WTC11 (cell line): ENCODE measurements around the gene CAPZB. TPM values are rescaled to one million over a fixed set of nuclear protein-coding genes. Genes with fewer than 3 reads are reported as not detected.

Experiments used
- ATAC-seq: fragments of 200-7000 bp; cut with Tn5 transposase; 2 replicates; pipeline ENCODE4 v1.10.0; 2021; ENCODE audit warnings: mild to moderate bottlenecking, moderate library complexity
- CTCF ChIA-PET: fragments of 300-600 bp; sonication (Branson Sonifier 250); formaldehyde crosslinking; loops from one replicate; lab custom pipeline; 2021; ENCODE audit warnings: antibody characterized with exemption; lab: Charles Lee
- POLR2A ChIA-PET: fragments of 350-600 bp; sonication (Branson Sonifier 250); formaldehyde crosslinking; loops from one replicate; lab custom pipeline; 2021; ENCODE audit warnings: antibody characterized with exemption; lab: Charles Lee
- DNase-seq: peaks from one replicate; pipeline ENCODE4 v3.0.0; 2021; ENCODE audit warnings: low spot score
- H3K27ac Mint-ChIP-seq: 2 replicates; pipeline ENCODE4 v1.8.0; 2021; ENCODE audit warnings: mixed read lengths
- H3K27me3 Mint-ChIP-seq: 2 replicates; pipeline ENCODE4 v1.8.0; 2021; ENCODE audit warnings: low read depth, mild to moderate bottlenecking, moderate library complexity, mixed read lengths
- H3K36me3 Mint-ChIP-seq: 2 replicates; pipeline ENCODE4 v1.8.0; 2021; ENCODE audit warnings: mixed read lengths
- H3K4me1 Mint-ChIP-seq: 2 replicates; pipeline ENCODE4 v1.8.0; 2022; ENCODE audit warnings: mixed read lengths
- H3K4me3 Mint-ChIP-seq: 2 replicates; pipeline ENCODE4 v1.8.0; 2021; ENCODE audit warnings: mild to moderate bottlenecking, moderate library complexity, mixed read lengths
- H3K9me3 Mint-ChIP-seq: 2 replicates; pipeline ENCODE4 v1.8.0; 2021; ENCODE audit warnings: mixed read lengths
- AR ChIP-seq: fragments of 250-450 bp; sonication (Bioruptor Pico); IDR thresholded peaks from 2 replicates; pipeline ENCODE4 v1.9.0; 2021; ENCODE audit warnings: mild to moderate bottlenecking
- CTCF ChIP-seq: fragments of 200-600 bp; IDR thresholded peaks from 2 replicates; pipeline ENCODE4 v1.8.0; 2022; ENCODE audit warnings: antibody characterized with exemption
- EMX1 ChIP-seq: fragments of 250-450 bp; sonication (Bioruptor Pico); IDR thresholded peaks from 2 replicates; pipeline ENCODE4 v1.8.0; 2021; ENCODE audit warnings: mild to moderate bottlenecking
- ETV6 ChIP-seq: sonication (generic); formaldehyde crosslinking; IDR thresholded peaks from 2 replicates; pipeline ENCODE4 v1.8.1; 2022; ENCODE audit warnings: mild to moderate bottlenecking, missing genetic modification reagents
- FOXJ3 ChIP-seq: sonication (generic); formaldehyde crosslinking; IDR thresholded peaks from 2 replicates; pipeline ENCODE4 v1.9.0; 2021; ENCODE audit warnings: missing genetic modification reagents, mild to moderate bottlenecking, borderline replicate concordance
- FOXK1 ChIP-seq: sonication (generic); formaldehyde crosslinking; IDR thresholded peaks from 2 replicates; pipeline ENCODE4 v1.8.0; 2022; ENCODE audit warnings: mild to moderate bottlenecking, moderate library complexity, missing genetic modification reagents
- GABPB1 ChIP-seq: sonication (generic); formaldehyde crosslinking; IDR thresholded peaks from 2 replicates; pipeline ENCODE4 v1.8.1; 2023; ENCODE audit warnings: mild to moderate bottlenecking, missing genetic modification reagents
- IRF2 ChIP-seq: sonication (generic); formaldehyde crosslinking; IDR thresholded peaks from 2 replicates; pipeline ENCODE4 v1.8.0; 2022; ENCODE audit warnings: low read depth, missing genetic modification reagents, borderline replicate concordance
- MXD4 ChIP-seq: fragments of 250-450 bp; sonication (Bioruptor Pico); IDR thresholded peaks from 2 replicates; pipeline ENCODE4 v1.8.0; 2021; ENCODE audit warnings: mild to moderate bottlenecking, moderate library complexity, borderline replicate concordance
- NFYB ChIP-seq: sonication (generic); formaldehyde crosslinking; conservative IDR thresholded peaks from 2 replicates; pipeline ENCODE4 v1.8.0; 2022; ENCODE audit warnings: low read depth, missing genetic modification reagents
- RORB ChIP-seq: fragments of 250-450 bp; sonication (Bioruptor Pico); IDR thresholded peaks from 2 replicates; pipeline ENCODE4 v1.9.0; 2021; ENCODE audit warnings: mild to moderate bottlenecking
- SOX15 ChIP-seq: fragments of 250-450 bp; sonication (Bioruptor Pico); IDR thresholded peaks from 2 replicates; pipeline ENCODE4 v1.9.0; 2021; ENCODE audit warnings: mild to moderate bottlenecking
- STAT6 ChIP-seq: sonication (generic); formaldehyde crosslinking; conservative IDR thresholded peaks from 2 replicates; pipeline ENCODE4 v1.8.1; 2023; ENCODE audit warnings: mild to moderate bottlenecking, low read depth, missing genetic modification reagents, moderate library complexity
- TCF7 ChIP-seq: sonication (generic); formaldehyde crosslinking; IDR thresholded peaks from 2 replicates; pipeline ENCODE4 v1.8.0; 2022; ENCODE audit warnings: mild to moderate bottlenecking, low read depth, missing genetic modification reagents, moderate library complexity
- TEAD1 ChIP-seq: sonication (generic); formaldehyde crosslinking; IDR thresholded peaks from 2 replicates; pipeline ENCODE4 v1.8.0; 2022; ENCODE audit warnings: mild to moderate bottlenecking, missing genetic modification reagents
- TEAD4 ChIP-seq: sonication (generic); formaldehyde crosslinking; IDR thresholded peaks from 2 replicates; pipeline ENCODE4 v1.8.0; 2022; ENCODE audit warnings: mild to moderate bottlenecking, missing genetic modification reagents
- ZBTB21 ChIP-seq: sonication (generic); formaldehyde crosslinking; IDR thresholded peaks from 2 replicates; pipeline ENCODE4 v1.8.1; 2023; ENCODE audit warnings: mild to moderate bottlenecking, missing genetic modification reagents, borderline replicate concordance
- ZNF232 ChIP-seq: sonication (generic); formaldehyde crosslinking; IDR thresholded peaks from 2 replicates; pipeline ENCODE4 v1.8.0; 2022; ENCODE audit warnings: mild to moderate bottlenecking, missing genetic modification reagents
- ZNF532 ChIP-seq: fragments of 250-450 bp; sonication (Bioruptor Pico); IDR thresholded peaks from 2 replicates; pipeline ENCODE4 v1.9.0; 2021; ENCODE audit warnings: mild to moderate bottlenecking, borderline replicate concordance
- total RNA-seq: library from RNA; stranded (reverse); gene quantifications from 3 replicates; pipeline ENCODE4 v1.2.3, GENCODE V29; 2021
- TF ChIP-seq, protein P1 (sequence below): sonication (generic); formaldehyde crosslinking; IDR thresholded peaks from 2 replicates; pipeline ENCODE4 v1.8.1; 2023; ENCODE audit warnings: mild to moderate bottlenecking, missing genetic modification reagents
- TF ChIP-seq, protein P2 (sequence below): sonication (generic); formaldehyde crosslinking; IDR thresholded peaks from 2 replicates; pipeline ENCODE4 v1.8.1; 2023; ENCODE audit warnings: mild to moderate bottlenecking, missing genetic modification reagents
- TF ChIP-seq, protein P3 (sequence below): sonication (generic); formaldehyde crosslinking; IDR thresholded peaks from 2 replicates; pipeline ENCODE4 v1.8.0; 2022; ENCODE audit warnings: mild to moderate bottlenecking, missing genetic modification reagents

CAPZB gene
- total RNA-seq, 1 experiment from 2014 or later = 348 TPM

GRCh38 chr1:19346026-19346425, 139.3 kb downstream of the CAPZB start (continued):
- TF ChIP-seq, protein P1, sequence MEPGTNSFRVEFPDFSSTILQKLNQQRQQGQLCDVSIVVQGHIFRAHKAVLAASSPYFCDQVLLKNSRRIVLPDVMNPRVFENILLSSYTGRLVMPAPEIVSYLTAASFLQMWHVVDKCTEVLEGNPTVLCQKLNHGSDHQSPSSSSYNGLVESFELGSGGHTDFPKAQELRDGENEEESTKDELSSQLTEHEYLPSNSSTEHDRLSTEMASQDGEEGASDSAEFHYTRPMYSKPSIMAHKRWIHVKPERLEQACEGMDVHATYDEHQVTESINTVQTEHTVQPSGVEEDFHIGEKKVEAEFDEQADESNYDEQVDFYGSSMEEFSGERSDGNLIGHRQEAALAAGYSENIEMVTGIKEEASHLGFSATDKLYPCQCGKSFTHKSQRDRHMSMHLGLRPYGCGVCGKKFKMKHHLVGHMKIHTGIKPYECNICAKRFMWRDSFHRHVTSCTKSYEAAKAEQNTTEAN (CRISPR knock-in tag) = no peak
- TF ChIP-seq NFYB (CRISPR knock-in tag) (no peak), FOXK1 (no peak), SOX15 (CRISPR knock-in tag) (no peak), TCF7 (CRISPR knock-in tag) (no peak), EMX1 (CRISPR knock-in tag) (no peak), RORB (CRISPR knock-in tag) (no peak), MXD4 (CRISPR knock-in tag) (no peak), CTCF (no peak), FOXJ3 (no peak), TEAD1 (CRISPR knock-in tag) (no peak)
- TF ChIP-seq, protein P2, sequence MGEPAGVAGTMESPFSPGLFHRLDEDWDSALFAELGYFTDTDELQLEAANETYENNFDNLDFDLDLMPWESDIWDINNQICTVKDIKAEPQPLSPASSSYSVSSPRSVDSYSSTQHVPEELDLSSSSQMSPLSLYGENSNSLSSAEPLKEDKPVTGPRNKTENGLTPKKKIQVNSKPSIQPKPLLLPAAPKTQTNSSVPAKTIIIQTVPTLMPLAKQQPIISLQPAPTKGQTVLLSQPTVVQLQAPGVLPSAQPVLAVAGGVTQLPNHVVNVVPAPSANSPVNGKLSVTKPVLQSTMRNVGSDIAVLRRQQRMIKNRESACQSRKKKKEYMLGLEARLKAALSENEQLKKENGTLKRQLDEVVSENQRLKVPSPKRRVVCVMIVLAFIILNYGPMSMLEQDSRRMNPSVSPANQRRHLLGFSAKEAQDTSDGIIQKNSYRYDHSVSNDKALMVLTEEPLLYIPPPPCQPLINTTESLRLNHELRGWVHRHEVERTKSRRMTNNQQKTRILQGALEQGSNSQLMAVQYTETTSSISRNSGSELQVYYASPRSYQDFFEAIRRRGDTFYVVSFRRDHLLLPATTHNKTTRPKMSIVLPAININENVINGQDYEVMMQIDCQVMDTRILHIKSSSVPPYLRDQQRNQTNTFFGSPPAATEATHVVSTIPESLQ (CRISPR knock-in tag) = no peak
- TF ChIP-seq, protein P3, sequence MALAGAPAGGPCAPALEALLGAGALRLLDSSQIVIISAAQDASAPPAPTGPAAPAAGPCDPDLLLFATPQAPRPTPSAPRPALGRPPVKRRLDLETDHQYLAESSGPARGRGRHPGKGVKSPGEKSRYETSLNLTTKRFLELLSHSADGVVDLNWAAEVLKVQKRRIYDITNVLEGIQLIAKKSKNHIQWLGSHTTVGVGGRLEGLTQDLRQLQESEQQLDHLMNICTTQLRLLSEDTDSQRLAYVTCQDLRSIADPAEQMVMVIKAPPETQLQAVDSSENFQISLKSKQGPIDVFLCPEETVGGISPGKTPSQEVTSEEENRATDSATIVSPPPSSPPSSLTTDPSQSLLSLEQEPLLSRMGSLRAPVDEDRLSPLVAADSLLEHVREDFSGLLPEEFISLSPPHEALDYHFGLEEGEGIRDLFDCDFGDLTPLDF (CRISPR knock-in tag) = no peak
- TF ChIP-seq, all 79 proteins: peak for 0

- peaks cover 15% of the 10 kb centered on the region for H3K36me3 Mint-ChIP-seq
- ATAC-seq (no peak), DNase-seq (no peak)
- no peak overlapping the region for H3K4me3 Mint-ChIP-seq
- no peaks in the 10 kb centered on the region for H3K27me3 Mint-ChIP-seq
- ChIA-PET POLR2A (no interaction called here), CTCF (interaction anchor here (0.9 to 2.8 kb wide), 10 partner anchors 8 to 438 kb away, joined by 3 to 14 read pairs (median 5); no protein-coding TSS in a partner anchor)
- no peaks in the 10 kb centered on the region for H3K9me3 Mint-ChIP-seq
- peaks cover 14% of the 10 kb centered on the region for H3K4me1 Mint-ChIP-seq
- H3K27ac Mint-ChIP-seq = peak overlapping the region; percentile 65
- TF ChIP-seq STAT6 (CRISPR knock-in tag) (no peak), IRF2 (CRISPR knock-in tag) (no peak), GABPB1 (CRISPR knock-in tag) (no peak), ZNF532 (CRISPR knock-in tag) (no peak), AR (CRISPR knock-in tag) (no peak), ZNF232 (no peak), ETV6 (CRISPR knock-in tag) (no peak), ZBTB21 (CRISPR knock-in tag) (no peak), TEAD4 (CRISPR knock-in tag) (no peak)
Observed at GRCh38 chr1:19345391-19345790, 139.9 kb downstream of the CAPZB start.
